HEK293 (cell line): ENCODE data around the gene GPR4.

ENCODE experiments used
- GLIS1 ChIP-seq: fragments of 450-650 bp; formaldehyde crosslinking; IDR thresholded peaks from 2 replicates; pipeline ENCODE4 v1.5.1; 2016; ENCODE audit warnings: missing biosample characterization, missing genetic modification characterization
- KLF7 ChIP-seq: fragments of 450-650 bp; formaldehyde crosslinking; IDR thresholded peaks from 2 replicates; pipeline ENCODE4 v1.5.1; 2016; ENCODE audit warnings: missing biosample characterization, missing genetic modification characterization, borderline replicate concordance
- ZBTB20 ChIP-seq: fragments of 450-650 bp; formaldehyde crosslinking; IDR thresholded peaks from 2 replicates; pipeline ENCODE4 v1.5.1; 2016; ENCODE audit warnings: missing biosample characterization, missing genetic modification characterization
- ZNF10 ChIP-seq: fragments of 450-650 bp; formaldehyde crosslinking; IDR thresholded peaks from 2 replicates; pipeline ENCODE4 v1.5.1; 2017; ENCODE audit warnings: missing biosample characterization, missing genetic modification characterization
- ZNF121 ChIP-seq: fragments of 450-650 bp; formaldehyde crosslinking; IDR thresholded peaks from 2 replicates; pipeline ENCODE4 v1.5.1; 2016; ENCODE audit warnings: missing biosample characterization, missing genetic modification characterization
- ZNF140 ChIP-seq: fragments of 450-650 bp; formaldehyde crosslinking; IDR thresholded peaks from 2 replicates; pipeline ENCODE4 v1.5.1; 2016; ENCODE audit warnings: missing biosample characterization, missing genetic modification characterization
- ZNF202 ChIP-seq: fragments of 450-650 bp; formaldehyde crosslinking; IDR thresholded peaks from 2 replicates; pipeline ENCODE4 v1.5.1; 2016; ENCODE audit warnings: missing biosample characterization, missing genetic modification characterization, borderline replicate concordance
- ZNF521 ChIP-seq: fragments of 450-650 bp; formaldehyde crosslinking; IDR thresholded peaks from 2 replicates; pipeline ENCODE4 v1.5.1; 2017; ENCODE audit warnings: missing biosample characterization, mild to moderate bottlenecking, missing genetic modification characterization
- ZNF544 ChIP-seq: fragments of 450-650 bp; formaldehyde crosslinking; IDR thresholded peaks from 2 replicates; pipeline ENCODE4 v1.5.0; 2017; ENCODE audit warnings: missing biosample characterization, missing genetic modification characterization
- ZNF830 ChIP-seq: fragments of 450-650 bp; IDR thresholded peaks from 2 replicates; pipeline ENCODE4 v1.5.0; 2018; ENCODE audit warnings: missing biosample characterization, missing genetic modification characterization, low read depth, mild to moderate bottlenecking, moderate library complexity
- TF ChIP-seq, protein P1 (sequence below): fragments of 450-650 bp; formaldehyde crosslinking; IDR thresholded peaks from 2 replicates; pipeline ENCODE4 v1.5.1; 2016; ENCODE audit warnings: missing biosample characterization, missing genetic modification characterization
- TF ChIP-seq, protein P2 (sequence below): sonication (generic); formaldehyde crosslinking; IDR thresholded peaks from 2 replicates; pipeline ENCODE4 v1.8.1; 2022; ENCODE audit warnings: mild to moderate bottlenecking, moderate library complexity, missing genetic modification reagents
- TF ChIP-seq, protein P3 (sequence below): fragments of 450-650 bp; formaldehyde crosslinking; IDR thresholded peaks from 2 replicates; pipeline ENCODE4 v1.5.1; 2016; ENCODE audit warnings: missing biosample characterization, missing genetic modification characterization

DNA sequence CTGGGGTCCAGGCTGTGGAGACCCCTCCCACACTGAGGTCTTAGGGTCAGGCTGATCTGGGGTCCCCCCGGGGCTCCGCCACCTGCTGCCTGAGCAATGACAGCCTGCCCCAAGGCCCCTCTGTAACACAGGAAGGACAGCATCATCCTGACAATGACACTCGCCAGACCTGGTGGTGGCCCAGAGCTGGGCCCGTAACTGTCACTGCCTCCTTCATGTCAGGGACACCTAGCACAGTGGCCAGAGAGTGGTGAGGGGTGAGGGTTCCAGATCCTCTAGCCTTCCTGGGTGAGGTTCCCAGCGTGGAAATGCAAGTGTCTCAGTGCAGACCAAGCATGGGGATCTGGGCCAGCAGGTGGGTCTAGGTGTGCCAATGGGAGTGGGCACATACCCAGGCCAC, 45.2 kb downstream of the GPR4 start:
- no peak for TF ChIP-seq ZNF202 (tag by site-specific recombination)
- no peak for TF ChIP-seq KLF7 (tag by site-specific recombination)
- no peak for TF ChIP-seq ZNF121 (tag by site-specific recombination)
- TF ChIP-seq ZNF10 (tag by site-specific recombination): no peak
- no peak for TF ChIP-seq ZNF140 (tag by site-specific recombination)
- TF ChIP-seq GLIS1 (tag by site-specific recombination): no peak
- TF ChIP-seq ZNF830: no peak
- no peak for TF ChIP-seq ZNF544 (tag by site-specific recombination)
- TF ChIP-seq, protein P1, sequence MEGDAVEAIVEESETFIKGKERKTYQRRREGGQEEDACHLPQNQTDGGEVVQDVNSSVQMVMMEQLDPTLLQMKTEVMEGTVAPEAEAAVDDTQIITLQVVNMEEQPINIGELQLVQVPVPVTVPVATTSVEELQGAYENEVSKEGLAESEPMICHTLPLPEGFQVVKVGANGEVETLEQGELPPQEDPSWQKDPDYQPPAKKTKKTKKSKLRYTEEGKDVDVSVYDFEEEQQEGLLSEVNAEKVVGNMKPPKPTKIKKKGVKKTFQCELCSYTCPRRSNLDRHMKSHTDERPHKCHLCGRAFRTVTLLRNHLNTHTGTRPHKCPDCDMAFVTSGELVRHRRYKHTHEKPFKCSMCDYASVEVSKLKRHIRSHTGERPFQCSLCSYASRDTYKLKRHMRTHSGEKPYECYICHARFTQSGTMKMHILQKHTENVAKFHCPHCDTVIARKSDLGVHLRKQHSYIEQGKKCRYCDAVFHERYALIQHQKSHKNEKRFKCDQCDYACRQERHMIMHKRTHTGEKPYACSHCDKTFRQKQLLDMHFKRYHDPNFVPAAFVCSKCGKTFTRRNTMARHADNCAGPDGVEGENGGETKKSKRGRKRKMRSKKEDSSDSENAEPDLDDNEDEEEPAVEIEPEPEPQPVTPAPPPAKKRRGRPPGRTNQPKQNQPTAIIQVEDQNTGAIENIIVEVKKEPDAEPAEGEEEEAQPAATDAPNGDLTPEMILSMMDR (tag by site-specific recombination): no peak
- TF ChIP-seq, protein P2, sequence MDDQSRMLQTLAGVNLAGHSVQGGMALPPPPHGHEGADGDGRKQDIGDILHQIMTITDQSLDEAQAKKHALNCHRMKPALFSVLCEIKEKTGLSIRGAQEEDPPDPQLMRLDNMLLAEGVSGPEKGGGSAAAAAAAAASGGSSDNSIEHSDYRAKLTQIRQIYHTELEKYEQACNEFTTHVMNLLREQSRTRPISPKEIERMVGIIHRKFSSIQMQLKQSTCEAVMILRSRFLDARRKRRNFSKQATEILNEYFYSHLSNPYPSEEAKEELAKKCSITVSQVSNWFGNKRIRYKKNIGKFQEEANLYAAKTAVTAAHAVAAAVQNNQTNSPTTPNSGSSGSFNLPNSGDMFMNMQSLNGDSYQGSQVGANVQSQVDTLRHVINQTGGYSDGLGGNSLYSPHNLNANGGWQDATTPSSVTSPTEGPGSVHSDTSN (CRISPR knock-in tag): no peak
- TF ChIP-seq ZNF521: no peak
- TF ChIP-seq, protein P3, sequence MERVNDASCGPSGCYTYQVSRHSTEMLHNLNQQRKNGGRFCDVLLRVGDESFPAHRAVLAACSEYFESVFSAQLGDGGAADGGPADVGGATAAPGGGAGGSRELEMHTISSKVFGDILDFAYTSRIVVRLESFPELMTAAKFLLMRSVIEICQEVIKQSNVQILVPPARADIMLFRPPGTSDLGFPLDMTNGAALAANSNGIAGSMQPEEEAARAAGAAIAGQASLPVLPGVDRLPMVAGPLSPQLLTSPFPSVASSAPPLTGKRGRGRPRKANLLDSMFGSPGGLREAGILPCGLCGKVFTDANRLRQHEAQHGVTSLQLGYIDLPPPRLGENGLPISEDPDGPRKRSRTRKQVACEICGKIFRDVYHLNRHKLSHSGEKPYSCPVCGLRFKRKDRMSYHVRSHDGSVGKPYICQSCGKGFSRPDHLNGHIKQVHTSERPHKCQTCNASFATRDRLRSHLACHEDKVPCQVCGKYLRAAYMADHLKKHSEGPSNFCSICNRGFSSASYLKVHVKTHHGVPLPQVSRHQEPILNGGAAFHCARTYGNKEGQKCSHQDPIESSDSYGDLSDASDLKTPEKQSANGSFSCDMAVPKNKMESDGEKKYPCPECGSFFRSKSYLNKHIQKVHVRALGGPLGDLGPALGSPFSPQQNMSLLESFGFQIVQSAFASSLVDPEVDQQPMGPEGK (tag by site-specific recombination): no peak
- TF ChIP-seq ZBTB20 (tag by site-specific recombination): no peak
